K562 (cell line): ENCODE results near the gene IL18RAP. TPM values are rescaled to one million over a fixed set of nuclear protein-coding genes. Genes with fewer than 3 reads are reported as not detected.

Experiments
- ARID1B ChIP-seq: fragments of 450-650 bp; IDR thresholded peaks from 2 replicates; pipeline ENCODE4 v1.6.1; 2016; ENCODE audit warnings: antibody characterized with exemption, mild to moderate bottlenecking, inconsistent platforms
- CREB5 ChIP-seq: fragments of 250-450 bp; sonication (Bioruptor Pico); IDR thresholded peaks from 2 replicates; pipeline ENCODE4 v1.5.0; 2020; ENCODE audit warnings: mild to moderate bottlenecking
- CTCFL ChIP-seq: IDR thresholded peaks from 2 replicates; pipeline ENCODE4 v1.6.1; 2011; ENCODE audit warnings: borderline replicate concordance, low read depth, mild to moderate bottlenecking, moderate library complexity, low read length; ENCODE audit not compliant: insufficient read depth, poor library complexity, severe bottlenecking
- FOXK1 ChIP-seq: sonication (generic); formaldehyde crosslinking; IDR thresholded peaks from 2 replicates; pipeline ENCODE4 v1.8.0; 2022; ENCODE audit warnings: missing genetic modification reagents, mild to moderate bottlenecking, borderline replicate concordance
- FUS ChIP-seq: fragments of 200-400 bp; formaldehyde crosslinking; optimal IDR thresholded peaks from 2 replicates; pipeline ENCODE3; 2017; ENCODE audit warnings: low read depth, low read length
- HNRNPH1 ChIP-seq: fragments of 200-400 bp; formaldehyde crosslinking; optimal IDR thresholded peaks from 2 replicates; pipeline ENCODE3; 2017; ENCODE audit warnings: low read depth, mild to moderate bottlenecking, low read length, moderate library complexity
- MXD1 ChIP-seq: fragments of 250-450 bp; sonication (Bioruptor Pico); IDR thresholded peaks from 2 replicates; pipeline ENCODE4 v1.8.0; 2021; ENCODE audit warnings: borderline replicate concordance, mild to moderate bottlenecking, moderate library complexity; ENCODE audit not compliant: poor library complexity, severe bottlenecking
- POU5F1 ChIP-seq: fragments of 150-350 bp; IDR thresholded peaks from 2 replicates; pipeline ENCODE4 v1.6.1; 2014; ENCODE audit warnings: borderline replicate concordance, low read length, low read depth, mild to moderate bottlenecking; ENCODE audit not compliant: partially characterized antibody
- RBFOX2 ChIP-seq: fragments of 200-400 bp; formaldehyde crosslinking; IDR thresholded peaks from 2 replicates; pipeline ENCODE4 v1.6.1; 2017; ENCODE audit warnings: low read depth, mild to moderate bottlenecking, low read length, moderate library complexity
- RNF2 ChIP-seq: sonication (generic); IDR thresholded peaks from 2 replicates; pipeline ENCODE4 v1.6.1; 2016
- ZBTB34 ChIP-seq: fragments of 250-450 bp; sonication (Bioruptor Pico); IDR thresholded peaks from 2 replicates; pipeline ENCODE4 v1.8.0; 2021; ENCODE audit warnings: mild to moderate bottlenecking, moderate library complexity
- ZNF407 ChIP-seq: fragments of 450-650 bp; IDR thresholded peaks from 2 replicates; pipeline ENCODE4 v1.6.1; 2016; ENCODE audit warnings: low read depth
- ZNF644 ChIP-seq: fragments of 200-800 bp; sonication (Bioruptor generic); IDR thresholded peaks from 2 replicates; pipeline ENCODE4 v1.6.1; 2016; ENCODE audit warnings: low read depth, missing genetic modification characterization, missing compliant biosample characterization
- polyA plus RNA-seq, 8 experiments: library from polyadenylated mRNA; depleted of rRNA in 4 of 8; stranded (reverse) in 5 of 8; unstranded in 3 of 8; fragments of >200 nt; fragmentation: Nextera tagmentation in 2 of 8; fragmentation: Illumina TruSeq in 1 of 8; extraction: Ambion mirVana in 2 of 8; extraction: Trizol in 1 of 8; gene quantifications; 2 replicates each; pipeline versions ENCODE4 v1.2.1 to v1.2.3, GENCODE V29; 2011 to 2014; ENCODE audit warnings: inconsistent platforms in 1 of 8, missing spikeins in 1 of 8
- total RNA-seq, 7 experiments: library from RNA; depleted of rRNA in 6 of 7; stranded (reverse); fragments of >200 nt in 6 of 7; fragmentation: Illumina TruSeq in 2 of 7; extraction: Trizol in 2 of 7; gene quantifications; 2 replicates each; pipeline versions ENCODE4 v1.2.1 to v1.2.3, GENCODE V29; 2011 to 2021; ENCODE audit warnings: low replicate concordance in 1 of 7

IL18RAP gene
- total and polyA plus RNA-seq, 9 of the 15 experiments (the other 6 are each of a cell fraction or from before 2014, with no cell fraction given): 1.1 to 20.5 (median 5.8) TPM

- TF ChIP-seq ZNF407 (no peak), FUS (no peak), ZNF644 (peak; percentile 16; the same call in 1 of the 2 replicates), CREB5 (CRISPR knock-in tag) (no peak), POU5F1 (no peak), FOXK1 (CRISPR knock-in tag) (no peak), CTCFL (no peak), HNRNPH1 (no peak), ARID1B (peak; percentile 86), RNF2 (0 out of 2 replicates have a peak, but pooled peaks have one; percentile 67), RBFOX2 (no peak), ZBTB34 (CRISPR knock-in tag) (no peak), MXD1 (CRISPR knock-in tag) (no peak)
Observed at GRCh38 chr2:102418421-102418961, 4.5 kb upstream of the IL18RAP start (continued).
